ENCODE measurements around the gene ATXN3.

ATXN3 gene

GRCh38 chr14:92134456-92134855 is 28.1 kb upstream of the ATXN3 start:
- no peak for FAIRE-seq
- no peak for DNase-seq (ENCODE audit: insufficient read length, low spot score)
- no peak for TF ChIP-seq CTCF (IDR thresholded peaks at IDR 0.05; ENCODE audit: insufficient read depth, missing control alignments)

- DNase-seq (ENCODE audit: insufficient read length, low spot score) (no peak), FAIRE-seq (no peak)
- no peak for TF ChIP-seq CTCF (IDR thresholded peaks at IDR 0.05; ENCODE audit: insufficient read depth, missing control alignments)
Observed at GRCh38 chr14:92122761-92123160, 16.4 kb upstream of the ATXN3 start.

GRCh38 chr14:92122351-92122677 is 15.9 kb upstream of the ATXN3 start:
- DNase-seq (ENCODE audit: insufficient read length, low spot score) (no peak), FAIRE-seq (no peak)
- no peak for TF ChIP-seq CTCF (IDR thresholded peaks at IDR 0.05; ENCODE audit: insufficient read depth, missing control alignments)

GRCh38 chr14:92121670-92122350 is 15.4 kb upstream of the ATXN3 start, which contains the start of the genes CPSF2 and NDUFB1:
CPSF2 (plus strand) TSS chr14:92121969; CDS start chr14:92130985, 9,016 bp downstream.
NDUFB1 (minus strand) TSS chr14:92121706; CDS start chr14:92117637, 4,069 bp downstream.
- FAIRE-seq = no peak
- peak; percentile 83 for DNase-seq (ENCODE audit: insufficient read length, low spot score)
- TF ChIP-seq CTCF (IDR thresholded peaks at IDR 0.05; ENCODE audit: insufficient read depth, missing control alignments) = no peak

- no peak for TF ChIP-seq CTCF (IDR thresholded peaks at IDR 0.05; ENCODE audit: insufficient read depth, missing control alignments)
- DNase-seq (ENCODE audit: insufficient read length, low spot score) (peak; percentile 35), FAIRE-seq (no peak)
Observed at GRCh38 chr14:92121207-92121669, 14.9 kb upstream of the ATXN3 start.

- DNase-seq (ENCODE audit: insufficient read length, low spot score) (no peak), FAIRE-seq (no peak)
- TF ChIP-seq CTCF (IDR thresholded peaks at IDR 0.05; ENCODE audit: insufficient read depth, missing control alignments) = no peak
Observed at GRCh38 chr14:92109490-92109889, 3.1 kb upstream of the ATXN3 start.

Data from D721Med (cell line).